ENCODE measurements around the gene KCTD7.
"Not testable (repeated sequence)": the region's sequence is repeated elsewhere in the genome, so short reads cannot be mapped to it uniquely, and the experiment has no call there.

The KCTD7 gene

DNA sequence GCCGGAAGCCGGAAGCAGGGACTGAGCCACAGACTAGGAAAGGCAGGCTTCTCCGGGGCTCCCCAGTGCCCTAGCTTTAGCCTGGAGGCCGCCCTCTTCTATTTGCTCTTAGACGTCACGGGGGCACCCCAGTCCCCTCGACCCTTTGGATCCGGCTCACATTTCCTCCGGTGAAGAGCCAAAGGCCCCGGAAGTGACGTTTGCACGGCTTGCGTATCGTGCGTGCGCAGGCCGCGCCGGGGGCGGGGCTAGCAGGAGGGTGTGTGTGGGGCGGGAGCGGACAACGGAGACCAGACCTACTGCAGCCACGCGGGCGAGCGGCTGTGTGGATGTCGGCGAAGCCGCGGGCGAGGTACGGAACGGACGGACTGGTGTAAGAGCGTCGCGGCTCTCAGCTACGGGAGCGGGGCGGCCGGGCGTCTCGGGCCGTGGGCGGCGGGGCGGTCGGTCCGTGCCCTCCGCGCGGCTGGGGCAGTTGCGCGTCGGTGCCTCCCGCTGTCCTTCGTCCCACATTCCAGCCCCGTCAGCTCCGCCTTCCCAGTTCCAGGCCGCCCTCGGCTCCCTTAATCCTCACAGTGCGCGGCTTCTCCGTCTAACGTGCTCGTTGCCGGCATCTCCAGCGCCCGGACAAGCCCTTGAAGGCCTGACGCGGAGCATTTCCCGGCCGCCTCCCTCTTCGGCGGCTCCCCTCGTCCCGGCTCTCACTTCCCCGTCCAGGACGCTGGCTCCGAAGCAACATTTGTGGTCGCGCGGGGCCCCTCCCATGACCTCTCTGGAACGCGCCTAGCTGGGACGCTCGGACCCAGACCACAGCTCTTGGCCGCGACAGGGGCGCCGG, 25.8 kb downstream of the KCTD7 start:
- DNase-seq (ENCODE audit: low read depth), result peak; percentile 99

DNA sequence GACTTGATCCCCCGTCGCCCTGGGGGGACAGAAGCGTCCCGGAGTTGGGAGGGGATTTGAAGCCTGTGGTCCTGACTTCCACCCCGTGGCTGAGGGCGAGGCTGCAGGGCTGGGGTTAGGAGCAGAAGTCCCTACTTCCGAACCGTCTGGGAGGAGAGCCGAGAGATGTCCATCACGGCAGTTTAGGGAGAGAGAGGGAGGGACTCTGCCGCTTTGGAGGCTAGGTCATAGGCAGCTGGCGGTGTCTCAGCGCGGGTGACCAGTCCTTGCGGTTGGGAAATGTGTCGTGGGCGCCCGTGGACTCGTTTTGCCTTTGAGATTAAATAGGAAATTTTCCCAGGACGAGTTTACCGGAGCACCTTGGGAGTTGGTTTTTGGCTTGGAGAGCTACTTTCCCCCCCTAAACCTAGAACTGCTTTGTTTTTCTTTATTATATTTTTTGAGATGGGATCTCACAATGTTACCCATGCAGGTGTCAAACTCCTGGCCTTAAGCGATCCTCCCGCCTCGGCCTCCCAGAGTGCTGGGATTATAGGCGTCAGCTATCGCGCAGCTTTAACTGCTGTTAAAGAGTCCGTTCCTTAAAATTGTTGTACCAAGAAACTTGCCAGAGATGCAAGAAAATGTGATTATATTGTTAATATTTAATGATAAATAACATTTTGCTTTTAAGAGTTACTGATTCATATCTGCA, 26.6 kb downstream of the KCTD7 start:
- peak; percentile 50 for DNase-seq (ENCODE audit: low read depth)

DNA sequence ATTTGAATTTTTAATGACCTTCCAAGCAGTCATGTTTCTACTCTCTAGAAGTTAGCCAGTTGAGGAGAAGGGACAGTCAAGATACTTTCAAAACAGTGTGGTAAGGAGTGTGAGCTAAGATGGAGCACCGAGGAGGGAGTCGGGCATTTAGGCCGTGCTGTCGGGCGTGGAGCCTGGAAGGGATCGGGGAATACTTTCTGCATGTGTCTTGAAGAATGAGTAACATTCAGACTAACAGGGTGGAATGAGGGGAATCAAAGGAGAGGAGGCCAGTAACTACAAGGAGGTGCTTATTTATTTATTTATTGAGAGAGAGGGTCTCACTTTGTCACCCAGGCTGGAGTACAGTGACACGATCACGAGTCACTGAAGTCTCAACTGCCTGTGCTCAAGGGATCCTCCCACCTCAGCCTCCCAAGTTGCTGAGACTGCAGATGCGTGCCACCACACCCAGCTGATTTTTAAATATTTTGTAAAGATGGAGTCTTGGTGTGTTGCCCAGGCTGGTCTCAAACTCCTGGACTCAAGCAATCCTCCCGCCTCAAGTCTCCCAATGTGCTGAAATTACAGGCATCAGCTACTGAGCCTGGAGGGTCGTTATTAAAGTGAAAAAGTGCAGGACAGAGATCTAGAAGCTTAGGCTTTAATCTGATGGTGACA, 27.3 kb downstream of the KCTD7 start:
- peak; percentile 54 for DNase-seq (ENCODE audit: low read depth)

DNA sequence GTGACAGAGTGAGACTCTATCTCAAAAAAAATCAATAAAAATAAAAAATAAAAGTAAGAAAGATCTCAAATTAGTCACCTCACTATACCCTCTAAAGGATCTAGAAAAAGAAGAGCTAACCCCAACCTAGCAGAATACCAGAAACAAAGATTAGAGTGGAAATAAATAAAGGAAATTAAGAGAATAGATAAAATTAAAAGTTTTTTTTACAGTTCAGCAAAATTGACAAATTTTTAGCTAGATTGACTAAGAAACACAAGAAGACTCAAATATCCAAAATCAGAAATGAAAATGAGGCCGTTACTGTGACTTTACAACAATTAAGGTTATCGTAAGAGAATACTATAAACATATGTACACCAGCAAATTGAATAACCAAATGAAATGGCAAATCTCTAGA, 29.1 kb downstream of the KCTD7 start:
- DNase-seq (ENCODE audit: low read depth), result no peak

DNA sequence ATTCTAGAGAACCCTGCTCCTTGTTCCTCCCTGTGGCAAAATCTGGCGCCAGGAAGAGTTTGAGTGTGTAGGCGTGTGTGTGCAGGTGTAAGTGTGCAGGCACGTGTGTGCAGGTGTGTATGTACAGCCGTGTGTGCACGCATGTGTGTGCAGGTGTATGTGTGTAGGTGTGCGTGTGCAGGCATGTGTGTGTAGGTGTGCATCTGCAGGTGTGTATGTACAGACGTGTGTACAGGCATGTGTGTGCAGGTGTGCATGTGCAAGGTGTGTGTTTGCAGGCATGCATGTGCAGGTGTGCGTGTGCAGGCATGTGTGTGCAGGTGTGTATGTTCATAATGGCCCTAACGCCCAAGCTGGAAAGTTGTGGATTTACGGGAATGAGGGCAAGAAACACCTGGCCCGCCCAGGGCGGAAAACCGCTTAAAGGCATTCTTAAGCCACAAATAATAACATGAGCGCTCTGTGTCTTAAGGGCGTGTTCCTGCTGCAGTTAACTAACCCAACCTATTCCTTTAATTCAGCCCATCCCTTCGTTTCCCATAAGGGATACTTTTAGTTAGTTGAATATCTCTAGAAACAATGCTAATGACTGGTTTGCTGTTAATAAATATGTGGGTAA, 34.1 kb downstream of the KCTD7 start:
- DNase-seq (ENCODE audit: low read depth), result no peak

DNA sequence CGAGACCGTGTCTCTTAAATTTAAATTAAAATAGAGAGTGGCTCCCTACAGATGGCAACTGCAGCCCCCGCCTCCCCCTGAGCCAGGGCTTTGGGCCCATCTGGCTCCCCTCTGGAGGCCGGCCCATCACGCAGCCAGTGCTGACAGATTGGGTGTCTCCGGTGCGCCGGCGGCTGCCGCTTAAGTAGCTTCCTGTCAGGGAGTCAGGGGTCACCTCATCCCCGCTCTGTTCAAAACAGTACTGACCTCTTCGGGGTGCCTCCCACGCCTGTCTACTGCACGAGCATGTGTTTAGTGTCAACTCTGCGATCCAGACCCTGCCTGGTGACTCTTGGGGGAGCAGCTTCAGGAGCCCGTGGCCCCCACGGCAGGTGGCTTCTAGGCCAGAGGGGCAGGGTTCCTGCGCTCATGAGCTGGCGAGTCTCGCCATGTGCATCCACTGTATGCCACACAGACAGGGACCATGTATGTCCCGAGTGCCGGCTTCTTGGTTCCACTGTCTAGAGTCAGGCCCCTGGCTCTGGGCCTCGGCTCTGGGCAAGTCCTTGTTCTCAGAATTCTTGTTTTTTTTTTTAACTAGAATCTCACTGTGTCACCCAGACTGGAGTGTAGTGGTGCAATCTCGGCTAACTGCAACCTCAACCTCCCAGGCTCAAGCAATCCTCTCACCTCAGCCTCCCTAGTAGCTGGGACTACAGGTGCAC, 36.1 kb downstream of the KCTD7 start:
- no peak for DNase-seq (ENCODE audit: low read depth)

DNA sequence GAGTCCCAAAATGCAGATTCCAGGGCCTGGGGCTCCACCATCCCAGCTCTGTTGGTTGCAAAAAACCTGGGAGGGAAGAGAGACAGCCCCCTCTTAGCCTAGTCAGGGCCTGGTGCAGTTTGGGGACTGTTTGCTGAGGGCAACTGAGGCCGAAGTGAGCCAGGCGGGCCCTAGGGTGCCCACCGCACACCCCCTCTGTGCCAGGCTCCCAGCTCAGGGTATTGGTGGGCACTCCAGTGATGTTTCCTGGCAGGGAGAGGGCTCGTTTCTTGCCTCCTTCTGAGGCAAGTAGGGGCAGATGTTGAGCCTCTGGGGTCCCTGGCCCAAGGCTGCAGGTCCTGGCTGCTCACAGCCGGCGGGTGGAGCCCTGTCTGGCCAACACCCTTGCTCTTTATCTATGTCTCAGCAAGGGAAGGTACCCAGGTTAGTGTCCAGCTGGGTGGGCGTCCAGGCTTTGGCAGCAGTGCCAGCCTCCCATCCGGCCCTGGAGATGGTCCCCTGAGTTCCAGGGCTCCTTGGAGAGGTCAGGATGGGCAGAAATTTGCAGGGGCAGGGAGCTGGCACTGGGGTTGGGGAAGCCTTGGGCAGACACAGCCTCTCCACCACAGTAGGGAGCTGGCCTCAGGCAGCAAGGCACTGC, 37.8 kb downstream of the KCTD7 start:
- DNase-seq (ENCODE audit: low read depth), result no peak

DNA sequence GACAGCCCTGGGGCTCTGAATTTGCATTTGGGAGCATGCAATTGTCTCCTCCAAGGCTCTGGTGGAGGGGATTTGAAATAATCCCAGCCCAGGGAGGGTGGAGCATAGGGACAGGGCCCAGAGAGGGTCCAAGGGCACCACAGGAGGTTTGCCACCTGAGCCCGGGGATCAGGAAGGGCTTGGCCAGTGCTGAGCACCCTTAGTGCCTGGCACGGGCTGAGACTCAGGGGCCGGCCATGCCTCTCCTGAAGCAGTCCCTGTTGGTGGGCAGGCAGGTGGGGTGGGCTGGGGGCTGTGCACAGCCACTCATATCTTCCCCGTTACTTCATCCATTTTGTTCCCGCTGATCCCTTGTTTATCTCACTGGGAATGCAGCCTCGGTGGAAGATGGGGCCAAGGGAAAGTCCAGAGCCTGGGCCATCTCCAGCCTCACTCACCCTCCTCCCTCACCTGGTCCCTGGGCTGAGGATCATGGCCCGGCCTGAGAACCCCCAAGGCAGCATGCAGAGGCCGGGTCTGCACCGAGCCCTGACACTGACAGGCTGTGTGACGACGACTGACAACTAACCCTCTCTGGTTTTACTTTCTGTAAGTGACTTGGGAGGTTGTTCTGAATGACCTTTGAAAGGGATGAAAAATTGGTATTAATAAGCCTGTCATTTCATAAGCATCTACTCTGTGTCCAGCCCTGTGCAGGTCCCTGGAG, 38.5 kb downstream of the KCTD7 start:
- no peak for DNase-seq (ENCODE audit: low read depth)

DNA sequence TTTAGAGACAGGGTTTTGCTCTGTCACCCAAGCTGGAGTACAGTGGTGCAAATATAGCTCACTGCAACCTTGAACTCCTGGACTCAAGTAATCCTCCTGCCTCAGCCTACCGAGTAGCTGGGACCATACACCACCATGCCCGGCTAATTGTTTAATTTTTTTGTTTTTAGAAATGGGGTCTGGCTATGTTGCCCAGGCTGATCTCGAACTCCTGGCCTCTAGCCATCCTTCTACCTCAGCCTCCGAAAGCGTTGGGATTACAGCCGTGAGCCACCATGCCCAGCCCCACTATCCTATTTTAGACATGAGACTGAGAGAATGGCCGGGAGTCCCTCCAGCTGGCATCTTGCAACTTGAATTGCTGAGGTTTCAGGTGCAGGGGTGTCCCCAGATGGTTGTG, 39.4 kb downstream of the KCTD7 start:
- DNase-seq (ENCODE audit: low read depth), result no peak

DNA sequence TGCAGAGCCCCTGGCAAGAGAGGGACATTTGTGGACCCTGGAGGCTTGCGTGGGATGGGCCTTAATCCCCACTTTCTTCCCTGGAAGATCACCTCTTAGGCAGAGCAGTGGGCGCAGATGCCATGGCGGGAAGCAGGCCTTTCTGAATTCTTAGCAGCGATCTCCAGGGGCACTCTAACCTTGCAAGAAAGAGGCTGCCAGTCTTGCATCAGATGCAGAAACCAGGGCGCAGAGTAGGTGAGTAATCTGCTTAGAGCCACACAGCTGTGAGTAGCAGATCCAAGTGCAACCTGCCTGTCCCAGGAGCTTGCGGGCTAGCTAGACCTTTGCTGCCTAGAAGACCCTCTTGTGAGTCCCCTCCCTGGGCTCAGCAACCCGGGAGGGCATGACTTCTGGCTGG, 40.0 kb downstream of the KCTD7 start:
- DNase-seq (ENCODE audit: low read depth), result no peak

DNA sequence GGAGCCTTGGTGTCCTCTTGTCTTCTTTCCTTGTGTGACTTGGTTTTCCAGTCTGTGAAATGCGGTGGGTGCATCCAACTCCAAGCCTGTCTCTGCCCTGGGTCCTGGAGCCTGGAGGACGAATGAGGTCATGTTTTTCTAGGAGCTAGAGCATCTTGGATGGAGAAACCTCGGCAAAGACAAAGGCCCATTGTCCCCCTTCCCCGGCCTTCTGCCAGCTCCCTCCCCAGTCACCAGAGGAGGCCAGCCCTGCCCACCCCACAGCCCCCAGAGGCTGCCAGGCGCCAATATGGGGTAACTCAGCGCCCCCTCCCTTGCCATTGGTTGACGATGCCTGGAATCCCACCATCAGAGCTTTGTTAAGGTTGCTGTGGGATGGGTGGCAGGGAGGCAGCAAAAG, 40.4 kb downstream of the KCTD7 start:
- DNase-seq (ENCODE audit: low read depth), result no peak

DNA sequence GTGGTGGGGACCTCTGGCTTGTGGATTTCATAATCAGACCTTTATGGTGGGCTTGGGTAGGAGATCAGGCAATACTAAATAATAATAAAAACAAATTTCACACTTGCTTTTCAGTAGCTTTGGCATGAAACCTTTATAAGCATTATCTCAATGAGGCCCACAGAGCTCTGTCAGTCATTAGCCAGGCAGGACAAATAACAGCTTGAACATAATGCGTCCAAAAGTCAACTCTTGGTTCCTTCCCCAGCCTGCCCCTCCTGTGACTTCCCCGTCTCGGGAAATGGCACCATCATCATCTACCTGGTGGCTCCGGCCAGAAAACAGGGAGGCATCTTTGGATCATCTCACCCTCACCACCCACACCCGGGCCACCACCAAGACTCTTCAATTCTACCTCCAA, 40.8 kb downstream of the KCTD7 start:
- DNase-seq (ENCODE audit: low read depth), result no peak

DNA sequence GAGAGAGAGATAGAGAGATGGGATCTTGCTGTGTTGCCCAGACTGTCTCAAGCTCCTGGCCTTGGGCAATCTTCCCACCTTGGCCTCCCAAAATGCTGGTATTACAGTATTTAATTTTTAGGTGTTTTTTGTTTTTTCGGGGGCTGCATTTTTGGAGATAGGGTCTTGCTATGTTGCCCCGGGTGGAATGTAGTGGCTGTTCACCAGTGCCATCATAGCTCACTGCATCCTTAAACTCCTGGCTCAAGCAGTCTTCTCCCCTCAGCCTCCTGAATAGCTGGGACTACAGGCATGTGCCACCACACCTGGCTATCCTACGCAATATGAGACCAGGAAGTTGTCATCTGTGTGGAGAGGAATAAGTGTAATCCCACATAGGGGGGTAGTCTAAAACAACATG, 42.4 kb downstream of the KCTD7 start:
- no peak for DNase-seq (ENCODE audit: low read depth)

DNA sequence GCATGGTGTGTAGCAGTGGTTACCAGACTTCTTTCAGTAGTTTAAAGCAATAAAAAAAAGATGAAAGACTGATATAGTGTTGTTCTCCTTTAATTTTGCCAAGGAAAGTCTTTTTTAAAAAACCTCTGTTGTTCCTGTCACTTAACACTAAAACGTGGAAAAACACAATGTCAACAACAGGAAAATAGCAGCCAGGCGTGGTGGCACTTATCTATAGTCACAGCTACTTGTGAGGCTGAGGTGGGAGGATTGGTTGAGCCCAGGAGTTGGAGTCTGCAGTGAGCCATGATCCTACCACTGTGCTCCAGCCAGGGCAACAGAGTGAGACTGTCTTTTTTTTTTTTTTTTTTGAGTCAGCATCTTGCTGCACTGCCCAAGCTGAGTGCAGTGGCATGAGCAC, 42.8 kb downstream of the KCTD7 start:
- DNase-seq (ENCODE audit: low read depth), result not testable (repeated sequence)

DNA sequence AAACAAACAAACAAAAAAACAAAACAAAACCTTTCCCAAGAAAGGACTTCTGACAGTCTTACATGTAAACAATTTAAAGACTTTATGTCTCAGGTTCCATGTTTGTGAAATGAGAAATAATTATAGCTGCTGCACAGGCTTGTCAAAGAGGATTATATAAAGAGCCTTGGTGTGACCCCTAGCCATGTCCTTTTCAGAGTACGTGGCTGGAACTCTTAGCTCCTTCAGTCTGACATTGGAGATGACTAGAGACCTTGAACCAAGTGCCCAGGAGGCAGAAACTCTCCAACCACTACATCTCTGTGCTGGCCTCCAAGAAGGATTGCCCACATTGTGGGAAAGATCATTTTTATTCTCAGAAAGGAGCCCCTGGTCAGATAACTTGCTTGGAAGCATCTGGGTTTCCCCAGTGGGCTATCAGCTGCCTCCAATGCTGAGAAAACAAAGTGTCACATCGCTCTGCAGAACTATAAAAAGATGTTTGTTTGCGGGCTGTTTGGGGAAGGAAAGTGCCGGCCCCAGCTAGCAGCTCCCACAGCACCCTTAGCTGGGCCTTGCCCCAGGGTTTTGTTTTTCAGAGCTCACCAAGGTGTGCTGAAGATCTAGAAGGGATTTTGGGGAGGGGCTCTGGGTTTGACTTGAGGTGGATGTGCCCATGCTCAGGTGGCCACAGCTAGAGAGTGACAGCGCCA, 43.9 kb downstream of the KCTD7 start:
- DNase-seq (ENCODE audit: low read depth), result not testable (repeated sequence)

DNA sequence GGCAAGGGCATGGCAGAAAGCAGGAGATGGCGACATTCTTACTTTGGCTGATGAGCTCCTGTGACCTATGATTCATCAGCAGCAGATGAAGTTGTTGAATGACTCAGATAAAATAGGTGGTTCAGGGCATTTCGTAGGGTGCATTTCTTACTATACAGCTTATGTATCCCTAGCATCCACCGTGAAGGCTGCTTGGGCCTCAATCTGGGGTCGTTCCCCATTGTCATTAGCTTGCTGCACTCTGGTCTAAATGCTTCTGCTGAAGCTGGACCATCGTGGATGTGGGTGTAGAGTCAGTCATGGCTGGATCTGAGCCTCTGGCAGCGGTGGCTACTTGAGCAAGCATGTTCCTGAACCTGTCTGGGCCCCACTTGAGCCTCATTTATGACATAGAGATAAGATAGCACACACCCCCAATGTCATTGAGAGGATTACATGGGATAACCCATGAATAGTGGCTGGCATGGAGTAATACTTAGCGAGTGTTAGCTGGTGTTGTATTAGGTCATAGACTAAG, 44.5 kb downstream of the KCTD7 start:
- peak; percentile 55 for DNase-seq (ENCODE audit: low read depth)

DNA sequence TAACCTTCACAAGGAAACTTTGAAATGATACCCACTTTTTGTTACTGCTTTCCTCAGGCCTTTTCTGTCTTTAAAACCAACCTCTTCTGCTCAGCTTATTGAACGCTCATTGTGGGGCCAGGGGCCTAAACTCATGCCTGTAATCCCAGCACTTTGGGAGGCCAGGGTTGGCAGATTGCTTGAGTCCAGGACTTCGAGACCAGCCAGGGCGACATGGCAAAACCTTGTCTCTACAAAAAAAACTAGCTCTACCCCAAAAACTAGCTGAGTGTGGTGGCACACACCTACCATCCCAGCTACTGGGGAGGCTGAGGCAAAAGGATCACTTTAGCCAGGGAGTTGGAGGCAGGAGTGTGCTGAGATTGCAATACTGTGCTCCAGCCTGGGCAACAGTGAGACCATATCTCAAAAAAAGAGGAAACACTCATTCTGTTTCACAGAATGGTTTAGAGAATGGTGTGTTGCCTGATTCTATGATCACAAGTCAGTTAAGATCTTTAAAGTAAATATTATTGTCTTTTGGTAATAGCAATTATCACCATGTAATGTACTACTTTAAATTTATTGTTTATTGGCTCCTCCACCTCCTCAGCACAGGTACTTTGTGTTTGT, 51.1 kb downstream of the KCTD7 start:
- DNase-seq (ENCODE audit: low read depth), result no peak

DNA sequence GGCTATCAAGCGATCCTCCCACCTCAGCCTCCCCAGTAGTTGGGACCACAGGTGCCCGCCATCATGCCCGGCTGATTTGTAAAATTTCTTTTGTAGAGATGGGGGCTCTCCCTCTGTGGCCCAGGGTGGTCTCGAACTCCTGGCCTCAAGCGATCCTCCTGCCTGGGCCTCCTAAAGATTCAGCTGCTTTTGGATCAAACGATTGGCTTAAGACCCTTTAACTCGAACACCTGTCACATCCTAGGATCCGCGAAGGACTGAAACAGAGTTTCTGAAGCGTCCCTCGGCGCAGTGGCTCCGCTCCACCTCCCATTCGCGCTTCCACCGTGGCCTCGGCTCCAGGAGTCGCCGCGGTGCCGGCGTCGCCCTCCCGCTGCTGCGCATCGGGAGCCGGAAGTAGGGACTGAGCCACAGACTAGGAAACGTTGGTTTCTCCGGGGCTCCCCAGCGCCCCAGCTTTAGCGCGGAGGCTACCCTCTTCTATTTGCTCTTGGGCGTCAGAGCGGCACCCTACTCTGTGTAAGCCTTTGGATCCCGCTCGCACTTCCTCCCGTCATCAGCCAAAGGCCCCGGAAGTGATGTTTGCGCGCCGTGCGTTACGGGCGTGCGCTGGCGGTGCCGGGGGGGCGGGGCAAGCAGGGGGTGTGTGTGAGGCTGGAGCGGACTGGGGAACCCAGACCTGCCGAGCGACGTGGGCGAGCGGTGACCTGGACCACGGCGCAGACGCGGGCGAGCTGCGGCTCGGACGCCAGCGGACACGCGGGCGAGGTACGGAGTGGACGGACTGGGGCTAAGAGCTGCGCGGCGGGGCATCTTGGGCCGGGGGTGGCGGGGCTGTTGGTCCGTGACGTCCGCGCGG, 53.0 kb downstream of the KCTD7 start:
- DNase-seq (ENCODE audit: low read depth), result peak; percentile 96

Measured in iris pigment epithelial cell (primary cell).